K562 (cell line): ENCODE measurements around the gene DPEP3. TPM values are rescaled to one million over a fixed set of nuclear protein-coding genes. Genes with fewer than 3 reads are reported as not detected.

Source experiments
- ATAC-seq: fragments of 200-7000 bp; cut with Tn5 transposase; 3 replicates; pipeline ENCODE4 v1.9.1; 2020; ENCODE audit warnings: moderate library complexity
- BruUV-seq: library from RNA; stranded (reverse); fragments of 400-500 nt; replicated peaks from 2 replicates; lab custom pipeline; 2021; lab: Mats Ljungman, UMichigan
- CTCF ChIA-PET: fragments of 300-600 bp; formaldehyde crosslinking; extraction: SDS; loops from one replicate; lab custom pipeline; 2021; ENCODE audit warnings: low intra/inter-chr PET ratio; lab: Yijun Ruan, JAX
- POLR2A ChIA-PET: fragments of 300-600, 350-650 bp; sonication (Branson Sonifier 250); formaldehyde crosslinking; extraction: SDS; loops from one replicate; lab custom pipeline; 2021; ENCODE audit warnings: antibody characterized with exemption, inconsistent platforms; lab: Yijun Ruan, JAX
- DNase-seq, 4 experiments: peaks; one replicate each; pipeline versions ENCODE4 v3.0.0 to v3.0.0-alpha.2; 2011 to 2018; ENCODE audit warnings: low spot score in 3 of 4, mixed read lengths in 3 of 4; ENCODE audit errors: extremely low read depth in 1 of 4
- FAIRE-seq: peaks from 2 replicates; lab custom pipeline; 2011; peaks lifted over from hg19 to GRCh38; lab: Jason Lieb, UNC
- H2AFZ ChIP-seq: 2 replicates; pipeline ENCODE4 v1.6.0; 2011; ENCODE audit warnings: low read depth, low read length, control low read depth, inconsistent platforms
- H3K27ac ChIP-seq: fragments of 200-600 bp; 3 replicates; pipeline ENCODE4 v1.8.0; 2011; ENCODE audit warnings: low read depth, mild to moderate bottlenecking, control low read depth, inconsistent platforms, low read length, moderate library complexity, mixed read lengths; ENCODE audit errors: extremely low read depth
- H3K27me3 ChIP-seq, 2 experiments: fragments of 300-600 bp in 1 of 2; 2 replicates in 1 of 2; 3 replicates in 1 of 2; pipeline versions ENCODE4 v1.6.0 to v1.8.0; 2011; ENCODE audit warnings: inconsistent platforms in 2 of 2, low read length in 2 of 2, mild to moderate bottlenecking in 1 of 2, mixed read lengths in 1 of 2, moderate library complexity in 1 of 2; ENCODE audit not compliant: control insufficient read depth in 2 of 2, insufficient read depth in 2 of 2
- H3K36me3 ChIP-seq: fragments of 300-600 bp; 3 replicates; pipeline ENCODE4 v1.8.0; 2011; ENCODE audit warnings: mild to moderate bottlenecking, low read length, inconsistent platforms; ENCODE audit not compliant: control insufficient read depth, insufficient read depth
- H3K4me1 ChIP-seq, 2 experiments: fragments of 200-600 bp in 1 of 2; replicated peaks in 1 of 2; 2 replicates in 1 of 2; 3 replicates in 1 of 2; pipeline versions ENCODE4 v1.5.1 to v1.8.0; 2011; ENCODE audit warnings: inconsistent platforms in 2 of 2, low read length in 2 of 2, mild to moderate bottlenecking in 1 of 2, mixed read lengths in 1 of 2, moderate library complexity in 1 of 2; ENCODE audit not compliant: control insufficient read depth in 2 of 2, insufficient read depth in 2 of 2
- H3K4me2 ChIP-seq: 2 replicates; pipeline ENCODE4 v1.6.1; 2011; ENCODE audit warnings: low read length, control low read depth, inconsistent platforms, mixed read lengths; ENCODE audit not compliant: insufficient read depth
- H3K4me3 ChIP-seq: fragments of 200-600 bp; sonication (generic), shearing (Covaris generic); 2 replicates; pipeline ENCODE4 v1.5.1; 2016; ENCODE audit warnings: control low read depth, inconsistent platforms
- H3K79me2 ChIP-seq: fragments of 200-600 bp; 3 replicates; pipeline ENCODE4 v1.8.0; 2011; ENCODE audit warnings: low read length, inconsistent platforms; ENCODE audit not compliant: control insufficient read depth, insufficient read depth
- H3K9ac ChIP-seq, 2 experiments: 2 replicates each; pipeline versions ENCODE4 v1.6.0 to v1.6.1; 2011; ENCODE audit warnings: low read depth in 2 of 2, low read length in 2 of 2, control low read depth in 1 of 2, inconsistent platforms in 1 of 2, mild to moderate bottlenecking in 1 of 2, mixed read lengths in 1 of 2; ENCODE audit not compliant: insufficient read depth in 1 of 2
- H3K9me1 ChIP-seq: one replicate; pipeline ENCODE4 v1.6.0; 2011; ENCODE audit warnings: inconsistent platforms, mild to moderate bottlenecking, low read length, moderate library complexity; ENCODE audit not compliant: control insufficient read depth, insufficient read depth
- H3K9me3 ChIP-seq: replicated peaks from 2 replicates; pipeline ENCODE4 v1.5.1; 2011; ENCODE audit warnings: low read depth, low read length, inconsistent platforms; ENCODE audit not compliant: control insufficient read depth, insufficient read depth
- H4K20me1 ChIP-seq: replicated peaks from 2 replicates; pipeline ENCODE4 v1.6.1; 2011; ENCODE audit warnings: low read length, inconsistent platforms, mixed read lengths; ENCODE audit not compliant: control insufficient read depth, insufficient read depth
- ARHGAP35 ChIP-seq: fragments of 450-650 bp; IDR thresholded peaks from 2 replicates; pipeline ENCODE4 v1.6.1; 2018; ENCODE audit not compliant: partially characterized antibody
- E2F8 ChIP-seq: fragments of 450-650 bp; IDR thresholded peaks from 2 replicates; pipeline ENCODE4 v1.7.1; 2018; ENCODE audit warnings: mild to moderate bottlenecking, low read depth; ENCODE audit not compliant: partially characterized antibody
- EGR1 ChIP-seq: fragments of 450-650 bp; conservative IDR thresholded peaks from 2 replicates; pipeline ENCODE4 v1.6.1; 2017; ENCODE audit warnings: mild to moderate bottlenecking
- FOS ChIP-seq: IDR thresholded peaks from 3 replicates; pipeline ENCODE4 v1.6.1; 2011; ENCODE audit not compliant: insufficient read length; ENCODE audit errors: extremely low read depth
- GABPB1 ChIP-seq: sonication (generic); formaldehyde crosslinking; IDR thresholded peaks from 2 replicates; pipeline ENCODE4 v1.8.0; 2022; ENCODE audit warnings: mild to moderate bottlenecking, missing genetic modification reagents
- HDGF ChIP-seq: fragments of 450-650 bp; IDR thresholded peaks from 2 replicates; pipeline ENCODE4 v1.6.1; 2016
- MEF2D ChIP-seq: conservative IDR thresholded peaks from 2 replicates; pipeline ENCODE4 v1.6.1; 2016; ENCODE audit warnings: low read depth, missing genetic modification characterization, missing compliant biosample characterization
- MTA3 ChIP-seq: fragments of 450-650 bp; formaldehyde crosslinking; IDR thresholded peaks from 2 replicates; pipeline ENCODE4 v1.6.1; 2017; ENCODE audit warnings: mild to moderate bottlenecking, borderline replicate concordance
- RFX1 ChIP-seq: fragments of 450-650 bp; IDR thresholded peaks from 2 replicates; pipeline ENCODE4 v1.6.1; 2016; ENCODE audit warnings: mild to moderate bottlenecking, moderate library complexity
- SRSF3 ChIP-seq: fragments of 200-400 bp; formaldehyde crosslinking; IDR thresholded peaks from 2 replicates; pipeline ENCODE4 v1.6.1; 2016; ENCODE audit warnings: mild to moderate bottlenecking, low read length, moderate library complexity; ENCODE audit not compliant: insufficient read depth
- STAT5A ChIP-seq: IDR thresholded peaks from 2 replicates; pipeline ENCODE4 v1.6.1; 2012; ENCODE audit warnings: low read length, inconsistent platforms, borderline replicate concordance
- SUPT5H ChIP-seq: fragments of 450-650 bp; IDR thresholded peaks from 2 replicates; pipeline ENCODE4 v1.6.1; 2016
- TEAD4 ChIP-seq, 2 experiments: sonication (generic) in 1 of 2; formaldehyde crosslinking in 1 of 2; IDR thresholded peaks; 2 replicates each; pipeline versions ENCODE4 v1.6.1 to v1.8.0; 2012 to 2022; ENCODE audit warnings: borderline replicate concordance in 1 of 2, inconsistent platforms in 1 of 2, low read length in 1 of 2, mild to moderate bottlenecking in 1 of 2, missing genetic modification reagents in 1 of 2
- U2AF1 ChIP-seq: fragments of 200-400 bp; formaldehyde crosslinking; optimal IDR thresholded peaks from 2 replicates; pipeline ENCODE3; 2017; ENCODE audit warnings: mild to moderate bottlenecking, low read depth, low read length, moderate library complexity
- ZNF263 ChIP-seq: sonication (generic); formaldehyde crosslinking; IDR thresholded peaks from 2 replicates; pipeline ENCODE4 v1.8.0; 2022; ENCODE audit warnings: mild to moderate bottlenecking, missing genetic modification reagents, borderline replicate concordance
- ZNF274 ChIP-seq: IDR thresholded peaks from 2 replicates; pipeline ENCODE4 v1.6.1; 2011; ENCODE audit warnings: low read depth, mild to moderate bottlenecking, low read length, moderate library complexity, borderline replicate concordance
- ZNF586 ChIP-seq: fragments of 450-650 bp; formaldehyde crosslinking; conservative IDR thresholded peaks from 2 replicates; pipeline ENCODE4 v1.4.0; 2020; ENCODE audit warnings: mild to moderate bottlenecking, moderate library complexity
- ZNF75A ChIP-seq: fragments of 450-650 bp; formaldehyde crosslinking; IDR thresholded peaks from 2 replicates; pipeline ENCODE4 v1.4.0; 2020; ENCODE audit warnings: mild to moderate bottlenecking
- WGBS: fragments of 100-300 bp; shearing (Covaris generic); methylation state at CpG from one replicate; pipeline ENCODE4 v1.1.6; 2016; ENCODE audit warnings: low coverage, mixed read lengths; ENCODE audit not compliant: insufficient coverage; ENCODE audit errors: missing lambda C conversion rate; 5-methylcytosine and 5-hydroxymethylcytosine counted together
- in situ Hi-C: fragments of 300-500 bp; cut with MboI; formaldehyde crosslinking; loops from 4 replicates; pipeline ENCODE4 v1.15.0; 2018; ENCODE audit warnings: inconsistent platforms, mixed read lengths
- intact Hi-C: fragments of 100-400 bp; cut with micrococcal nuclease; formaldehyde crosslinking; loops from 2 replicates; pipeline ENCODE4 v1.14.2; 2022
- polyA plus RNA-seq, 8 experiments: library from polyadenylated mRNA; depleted of rRNA in 4 of 8; stranded (reverse) in 5 of 8; unstranded in 3 of 8; fragments of >200 nt; fragmentation: Nextera tagmentation in 2 of 8; fragmentation: Illumina TruSeq in 1 of 8; extraction: Ambion mirVana in 2 of 8; extraction: Trizol in 1 of 8; gene quantifications; 2 replicates each; pipeline versions ENCODE4 v1.2.1 to v1.2.3, GENCODE V29; 2011 to 2014; ENCODE audit warnings: inconsistent platforms in 1 of 8, missing spikeins in 1 of 8
- total RNA-seq, 7 experiments: library from RNA; depleted of rRNA in 6 of 7; stranded (reverse); fragments of >200 nt in 6 of 7; fragmentation: Illumina TruSeq in 2 of 7; extraction: Trizol in 2 of 7; gene quantifications; 2 replicates each; pipeline versions ENCODE4 v1.2.1 to v1.2.3, GENCODE V29; 2011 to 2021; ENCODE audit warnings: low replicate concordance in 1 of 7
- TF ChIP-seq, protein P1 (sequence below): fragments of 450-650 bp; formaldehyde crosslinking; conservative IDR thresholded peaks from 2 replicates; pipeline ENCODE4 v1.4.0; 2022; ENCODE audit warnings: mild to moderate bottlenecking, missing genetic modification characterization

Gene DPEP3
- total and polyA plus RNA-seq, 9 of the 15 experiments (the other 6 are each of a cell fraction or from before 2014, with no cell fraction given): not detected

DNA sequence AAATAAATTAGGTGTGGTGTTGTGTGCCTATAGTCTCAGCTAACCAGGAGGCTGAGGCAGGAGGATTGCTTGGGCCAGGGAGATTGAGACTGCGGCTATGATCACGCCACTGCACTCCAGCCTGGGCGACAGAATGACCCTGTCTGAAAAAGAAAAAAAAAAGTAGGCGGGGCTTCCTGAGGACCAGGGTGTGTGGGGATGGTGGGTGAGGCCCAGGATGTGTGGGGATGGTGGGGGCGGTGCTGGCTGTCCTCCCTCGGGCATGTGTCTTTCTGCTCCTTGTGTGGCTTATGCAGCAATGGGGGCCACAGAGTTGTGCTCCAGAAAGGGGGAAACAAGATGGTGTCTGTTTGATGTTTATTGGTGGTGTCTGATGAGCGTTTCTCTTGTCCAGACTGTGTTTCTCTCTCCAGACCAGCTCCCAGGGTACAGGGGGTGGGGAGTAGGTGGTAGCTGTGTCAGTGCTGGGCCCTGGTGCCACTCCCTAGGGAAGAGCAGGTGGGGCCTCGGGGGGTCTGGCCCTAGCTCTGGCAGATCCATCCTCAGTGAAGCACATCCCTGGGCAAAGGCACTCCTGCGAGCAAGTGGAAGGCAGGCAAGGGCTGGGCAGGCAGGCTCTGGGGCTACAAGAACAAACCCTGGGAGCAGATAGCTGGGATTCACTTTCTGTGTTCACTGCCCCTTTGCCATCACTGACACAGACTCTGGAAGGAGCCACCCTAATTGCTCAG is 38.7 kb downstream of the DPEP3 start:
- no TSS peak for BruUV-seq
- Histone ChIP-seq H3K9ac (peak overlapping the region in 1 of 2 experiments; percentile 63; a peak in 2 of 4 replicates), H3K79me2 (peaks cover 9% of the 10 kb centered on the region), H3K4me1 (peaks cover 16 to 69% of the 10 kb centered on the region in 2 experiments), H4K20me1 (peaks cover 16% of the 10 kb centered on the region; the same call in 1 of the 2 replicates), H3K27ac (no peak overlapping the region), H2AFZ (no peak overlapping the region), H3K9me1 (no peaks in the 10 kb centered on the region), H3K4me2 (no peak overlapping the region), H3K4me3 (no peak overlapping the region), H3K36me3 (peaks cover 62% of the 10 kb centered on the region; the same call in 2 of the 3 replicates), H3K9me3 (no peaks in the 10 kb centered on the region; the same call in 1 of the 2 replicates), H3K27me3 (no peaks in the 10 kb centered on the region)
- FAIRE-seq (no peak), DNase-seq (peak in 2 of 4 experiments; percentile 43 to 46), ATAC-seq (peak; percentile 21)
- CTCF ChIA-PET: interaction anchor here (1.4 kb wide), 1 partner anchor 125 kb away, joined by 6 read pairs; no protein-coding TSS in a partner anchor
- 58% methylated on average over 9 of the region's 9 CpGs for WGBS
- in situ Hi-C loops: no loop called here
- intact Hi-C loops: no loop called here
- POLR2A ChIA-PET: interaction anchor here (0.6 to 1.2 kb wide), 6 partner anchors 8 to 126 kb away, joined by 3 to 8 read pairs (median 4); partner anchors contain the start of gene CTRL
- no peak for TF ChIP-seq ZNF263 (CRISPR knock-in tag)
- TF ChIP-seq TEAD4 (IDR thresholded peaks at IDR 0.05; ENCODE audit: low read length): no peak
- TF ChIP-seq TEAD4 (CRISPR knock-in tag; IDR thresholded peaks at IDR 0.05; ENCODE audit: borderline replicate concordance): no peak
- no peak for TF ChIP-seq U2AF1
- TF ChIP-seq, protein P1, sequence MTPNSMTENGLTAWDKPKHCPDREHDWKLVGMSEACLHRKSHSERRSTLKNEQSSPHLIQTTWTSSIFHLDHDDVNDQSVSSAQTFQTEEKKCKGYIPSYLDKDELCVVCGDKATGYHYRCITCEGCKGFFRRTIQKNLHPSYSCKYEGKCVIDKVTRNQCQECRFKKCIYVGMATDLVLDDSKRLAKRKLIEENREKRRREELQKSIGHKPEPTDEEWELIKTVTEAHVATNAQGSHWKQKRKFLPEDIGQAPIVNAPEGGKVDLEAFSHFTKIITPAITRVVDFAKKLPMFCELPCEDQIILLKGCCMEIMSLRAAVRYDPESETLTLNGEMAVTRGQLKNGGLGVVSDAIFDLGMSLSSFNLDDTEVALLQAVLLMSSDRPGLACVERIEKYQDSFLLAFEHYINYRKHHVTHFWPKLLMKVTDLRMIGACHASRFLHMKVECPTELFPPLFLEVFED (CRISPR knock-in tag): no peak
- no peak for TF ChIP-seq MEF2D (tag)
- no peak for TF ChIP-seq FOS
- no peak for TF ChIP-seq E2F8
- no peak for TF ChIP-seq MTA3
- no peak for TF ChIP-seq ARHGAP35
- no peak for TF ChIP-seq SRSF3
- TF ChIP-seq ZNF274: no peak
- peak; percentile 71 for TF ChIP-seq EGR1
- TF ChIP-seq STAT5A: no peak
- TF ChIP-seq SUPT5H: 0 out of 2 replicates have a peak, but pooled peaks have one; percentile 29
- TF ChIP-seq HDGF: peak; percentile 45; the same call in 1 of the 2 replicates
- TF ChIP-seq RFX1: no peak
- 0 out of 2 replicates have a peak, but pooled peaks have one; percentile 32 for TF ChIP-seq GABPB1 (CRISPR knock-in tag)
- TF ChIP-seq ZNF586 (CRISPR knock-in tag): no peak
- no peak for TF ChIP-seq ZNF75A (CRISPR knock-in tag)
